Left ventricle myocardium superior (tissue), 1 donor: ENCODE data around the gene HOXD10. TPM values are rescaled to one million over a fixed set of nuclear protein-coding genes. Genes with fewer than 3 reads are reported as not detected.

ENCODE experiments used
- ATAC-seq: fragments of 200-7000 bp; cut with Tn5 transposase; one replicate; pipeline ENCODE4 v1.9.1; 2020; ENCODE audit warnings: mild to moderate bottlenecking, moderate library complexity
- DNase-seq: peaks from one replicate; pipeline ENCODE4 v3.0.0-alpha.2; 2020
- intact Hi-C: fragments of 100-400 bp; cut with micrococcal nuclease; formaldehyde crosslinking; loops from one replicate; pipeline ENCODE4 v1.11.0; 2022
- total RNA-seq: library from RNA; stranded (reverse); fragmentation: NEBNext Ultra II Directional; extraction: Animal tissue kit (Norgen Biotek cat#: 25700); gene quantifications from one replicate; pipeline ENCODE4 v1.2.1, GENCODE V29; 2021
- donor health status: DM: no; HTN: yes; CAD: no; lungs with severe emphysema.

The HOXD10 gene
- total RNA-seq, 1 donor from 2014 or later: not detected

GRCh38 chr2:176128172-176128981, 11.8 kb downstream of the HOXD10 start:
- intact Hi-C loops: loop anchor here (5.0 kb wide), 1 partner anchor 509 kb away; no protein-coding TSS in a partner anchor
- ATAC-seq (no peak), DNase-seq (no peak)

- DNase-seq: peak; percentile 64
- no peak for ATAC-seq
- intact Hi-C loops: loop anchor here (5.0 kb wide), 1 partner anchor 508 kb away; no protein-coding TSS in a partner anchor
Observed at GRCh38 chr2:176128982-176129796, 12.6 kb downstream of the HOXD10 start, which contains the start of gene HOXD8. Gene HOXD8 (plus strand): TSS chr2:176129705. CDS start chr2:176130367, 662 bp downstream.

GRCh38 chr2:176129813-176130146, 13.2 kb downstream of the HOXD10 start:
- no peak for DNase-seq
- ATAC-seq: no peak
- intact Hi-C loops: loop anchor here (5.0 kb wide), 1 partner anchor 508 kb away; no protein-coding TSS in a partner anchor

GRCh38 chr2:176130147-176130956, 13.8 kb downstream of the HOXD10 start:
- ATAC-seq (peak; percentile 18), DNase-seq (peak; percentile 35)
- intact Hi-C loops: no loop called here

GRCh38 chr2:176130957-176131847, 14.6 kb downstream of the HOXD10 start:
- DNase-seq (no peak), ATAC-seq (no peak)

GRCh38 chr2:176131848-176132158, 15.2 kb downstream of the HOXD10 start:
- ATAC-seq: no peak
- intact Hi-C loops: no loop called here
- DNase-seq: no peak

More at GRCh38 chr2:176130957-176131847, 14.6 kb downstream of the HOXD10 start:
- intact Hi-C loops: no loop called here

- ATAC-seq: no peak
- no peak for DNase-seq
- intact Hi-C loops: no loop called here
Observed at GRCh38 chr2:176132205-176133171, 15.9 kb downstream of the HOXD10 start.

- ATAC-seq (no peak), DNase-seq (no peak)
- intact Hi-C loops: no loop called here
Observed at GRCh38 chr2:176133389-176133788, 16.8 kb downstream of the HOXD10 start.

GRCh38 chr2:176134035-176134434, 17.5 kb downstream of the HOXD10 start:
- DNase-seq (no peak), ATAC-seq (no peak)
- intact Hi-C loops: no loop called here

- no peak for DNase-seq
- ATAC-seq: no peak
- intact Hi-C loops: no loop called here
Observed at GRCh38 chr2:176135035-176135440, 18.5 kb downstream of the HOXD10 start.

- ATAC-seq: no peak
- DNase-seq: no peak
- intact Hi-C loops: no loop called here
Observed at GRCh38 chr2:176136374-176137251, 20.0 kb downstream of the HOXD10 start.

- intact Hi-C loops: no loop called here
- no peak for DNase-seq
- no peak for ATAC-seq
Observed at GRCh38 chr2:176137252-176137580, 20.6 kb downstream of the HOXD10 start.

GRCh38 chr2:176137906-176138305, 21.3 kb downstream of the HOXD10 start:
- no peak for ATAC-seq
- DNase-seq: no peak
- intact Hi-C loops: no loop called here

- intact Hi-C loops: no loop called here
- ATAC-seq: no peak
- no peak for DNase-seq
Observed at GRCh38 chr2:176138526-176138922, 21.9 kb downstream of the HOXD10 start.

GRCh38 chr2:176138923-176139660, 22.5 kb downstream of the HOXD10 start:
- ATAC-seq (no peak), DNase-seq (no peak)
- intact Hi-C loops: no loop called here
